Head of caudate nucleus (tissue), 42 donors: ENCODE data around the gene NETO2.
"Not testable (repeated sequence)": the region's sequence is repeated elsewhere in the genome, so short reads cannot be mapped to it uniquely, and the experiment has no call there.

Experiments used
- DNase-seq, 42 donors: peaks; one replicate each; pipeline versions ENCODE4 v3.0.0 to v3.0.0-alpha.2; 2020 to 2021; ENCODE audit warnings: mixed read lengths in 7 of 42
- intact Hi-C: fragments of 100-400 bp; cut with DNase I; formaldehyde crosslinking; loops from one replicate; pipeline ENCODE4 v1.15.0; 2022

Gene NETO2, protein sequence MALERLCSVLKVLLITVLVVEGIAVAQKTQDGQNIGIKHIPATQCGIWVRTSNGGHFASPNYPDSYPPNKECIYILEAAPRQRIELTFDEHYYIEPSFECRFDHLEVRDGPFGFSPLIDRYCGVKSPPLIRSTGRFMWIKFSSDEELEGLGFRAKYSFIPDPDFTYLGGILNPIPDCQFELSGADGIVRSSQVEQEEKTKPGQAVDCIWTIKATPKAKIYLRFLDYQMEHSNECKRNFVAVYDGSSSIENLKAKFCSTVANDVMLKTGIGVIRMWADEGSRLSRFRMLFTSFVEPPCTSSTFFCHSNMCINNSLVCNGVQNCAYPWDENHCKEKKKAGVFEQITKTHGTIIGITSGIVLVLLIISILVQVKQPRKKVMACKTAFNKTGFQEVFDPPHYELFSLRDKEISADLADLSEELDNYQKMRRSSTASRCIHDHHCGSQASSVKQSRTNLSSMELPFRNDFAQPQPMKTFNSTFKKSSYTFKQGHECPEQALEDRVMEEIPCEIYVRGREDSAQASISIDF

GRCh38 chr16:47143677-47144558 lies at the start of gene NETO2:
Gene NETO2 (minus strand): TSS chr16:47143945. CDS start chr16:47143612, 333 bp downstream.
- peak; percentile 11 to 83 (median 68) for DNase-seq
- intact Hi-C loops, result loop anchor here (5.0 to 10.0 kb wide), 2 partner anchors 911 to 1018 kb away; no protein-coding TSS in a partner anchor

DNA sequence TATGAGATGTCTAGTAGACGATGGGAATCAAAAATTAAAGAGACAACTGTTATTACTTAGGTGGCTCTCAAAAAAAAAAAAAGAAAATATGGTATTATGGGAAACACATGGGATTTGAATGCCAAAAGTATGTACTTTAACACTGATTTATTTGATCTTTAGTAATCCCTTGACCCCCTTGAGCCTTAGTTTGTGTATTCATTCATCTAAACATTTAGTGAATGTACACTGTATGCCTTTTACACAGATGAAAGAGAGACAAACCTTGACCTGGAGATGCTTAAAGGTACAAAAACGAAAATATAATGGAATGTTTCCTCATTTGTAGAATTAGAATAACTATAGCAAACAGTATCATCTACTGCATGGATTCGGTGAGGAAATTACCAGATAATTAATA lies 38.6 kb upstream of the NETO2 start:
- intact Hi-C loops, result no loop called here
- no peak for DNase-seq

- DNase-seq, intact Hi-C loops: not testable (repeated sequence)
Measured at GRCh38 chr16:47181066-47181465, 37.3 kb upstream of the NETO2 start.

GRCh38 chr16:47180073-47180472 lies 36.3 kb upstream of the NETO2 start:
- intact Hi-C loops, result no loop called here
- DNase-seq, result no peak

DNA sequence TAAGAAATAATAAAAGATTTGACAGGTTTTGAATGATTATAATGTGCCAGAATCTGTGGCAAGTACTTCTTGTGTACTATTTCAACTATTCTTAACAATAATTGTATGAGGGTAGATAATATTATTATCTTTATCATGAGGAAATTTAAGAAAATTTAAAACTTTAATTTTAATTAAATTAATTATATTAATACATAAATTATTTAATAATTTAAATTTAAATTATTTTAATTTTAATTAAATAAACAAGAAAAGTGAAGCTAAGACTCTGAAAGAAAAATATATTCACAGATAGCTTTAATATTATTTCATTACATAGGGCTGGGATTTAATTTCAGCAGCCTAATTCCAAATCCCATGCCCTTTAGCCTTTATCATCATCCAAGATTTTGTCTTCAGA lies 31.4 kb upstream of the NETO2 start:
- intact Hi-C loops, result no loop called here
- no peak for DNase-seq

DNA sequence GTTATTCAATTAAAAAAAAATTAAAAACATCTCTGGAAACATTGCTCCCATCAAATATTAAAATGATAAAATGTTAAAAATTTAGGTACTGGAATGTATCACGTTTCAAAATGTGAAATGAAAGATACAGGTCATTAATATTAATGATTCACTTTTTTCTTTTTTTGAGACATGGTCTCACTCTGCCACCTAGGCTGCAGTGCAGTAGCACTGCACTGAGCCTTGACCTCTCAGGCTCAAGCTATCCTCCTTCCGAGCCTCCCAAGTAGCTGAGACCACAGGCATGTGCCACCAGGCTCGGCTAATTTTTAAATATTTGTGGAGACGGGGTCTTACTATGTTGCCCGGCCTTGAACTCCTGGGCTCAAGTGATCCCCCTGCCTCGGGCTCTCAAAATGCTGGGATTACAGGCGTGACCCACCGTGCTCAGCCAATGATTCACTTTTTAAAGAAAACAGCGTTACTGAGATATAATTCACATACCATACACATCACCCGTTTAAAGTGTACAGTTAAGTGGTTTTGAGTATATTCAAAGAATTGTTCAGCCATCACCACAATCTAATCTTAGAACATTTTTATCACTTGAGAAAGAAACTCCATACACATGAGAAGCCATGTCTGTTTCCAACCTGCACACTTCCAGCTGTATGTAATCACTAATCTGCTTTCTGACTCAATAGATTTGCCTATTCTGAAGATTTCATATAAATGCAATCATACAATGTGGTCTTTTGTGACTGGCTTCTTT lies 19.1 kb upstream of the NETO2 start:
- no peak for DNase-seq
- intact Hi-C loops, result no loop called here

GRCh38 chr16:47161464-47161863 lies 17.7 kb upstream of the NETO2 start:
- intact Hi-C loops, result no loop called here
- DNase-seq, result no peak

DNA sequence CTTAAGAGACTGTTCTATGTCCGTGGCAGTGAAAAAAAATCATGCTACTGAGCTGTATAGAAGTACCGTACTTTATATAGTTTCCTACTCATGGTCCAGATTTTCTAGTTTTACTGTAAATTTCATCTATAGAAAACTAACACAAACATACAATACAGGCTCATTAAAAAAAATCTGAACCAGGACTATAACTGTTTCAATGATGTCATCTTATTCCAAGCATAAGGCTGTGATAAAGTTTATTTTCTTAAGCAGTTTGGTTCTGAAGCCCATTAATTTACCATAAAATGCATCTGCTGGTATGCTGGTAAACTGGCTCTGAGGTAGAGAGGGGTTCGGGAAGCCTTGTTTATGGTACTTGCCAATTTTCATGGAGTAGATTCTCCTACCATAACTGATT lies 16.7 kb upstream of the NETO2 start:
- intact Hi-C loops, result no loop called here
- no peak for DNase-seq

DNA sequence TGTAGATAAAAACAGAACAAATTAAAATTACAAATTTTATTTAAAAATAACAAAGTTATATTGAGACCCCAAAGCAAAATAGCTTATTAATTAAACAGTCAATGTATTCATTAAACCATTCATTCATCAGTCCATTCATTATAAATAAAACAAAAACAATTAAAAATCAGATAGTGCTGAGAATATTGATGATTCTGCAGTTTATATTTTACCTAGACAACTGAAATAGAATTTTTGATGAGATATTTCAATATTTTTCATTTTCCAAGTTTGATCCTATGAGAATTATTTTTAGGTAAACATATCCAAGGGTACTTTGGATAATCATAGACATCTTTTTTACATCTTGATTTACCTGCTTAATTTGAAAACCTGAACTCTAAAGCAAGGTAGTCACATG lies 15.2 kb upstream of the NETO2 start:
- DNase-seq, result no peak
- intact Hi-C loops, result no loop called here

DNA sequence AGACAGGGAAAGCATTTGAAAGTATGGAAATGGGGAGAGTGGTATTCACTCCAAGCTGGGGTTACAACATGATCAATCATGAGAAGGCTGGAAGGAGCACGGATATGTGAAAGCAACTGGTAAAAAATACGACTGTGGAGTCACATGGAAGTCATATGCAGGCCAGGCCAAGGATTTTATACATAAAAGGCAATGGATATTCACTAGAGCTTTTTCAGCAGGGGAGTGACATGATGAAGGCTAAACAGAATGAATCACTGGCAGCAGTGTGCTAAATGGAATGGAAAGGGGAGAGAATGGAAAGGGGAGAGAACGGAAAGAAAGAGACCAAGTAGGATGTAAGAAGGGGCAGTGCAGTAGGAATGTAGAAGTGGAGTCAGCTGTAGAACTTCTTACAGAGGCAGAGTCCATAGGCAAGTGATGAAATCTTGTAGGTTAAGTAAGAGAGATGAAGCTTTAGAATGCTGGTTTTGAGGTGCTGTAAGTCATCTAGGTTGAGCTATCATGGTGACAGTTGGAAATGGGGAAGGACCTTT lies 13.0 kb upstream of the NETO2 start:
- DNase-seq, result no peak
- intact Hi-C loops, result no loop called here

DNA sequence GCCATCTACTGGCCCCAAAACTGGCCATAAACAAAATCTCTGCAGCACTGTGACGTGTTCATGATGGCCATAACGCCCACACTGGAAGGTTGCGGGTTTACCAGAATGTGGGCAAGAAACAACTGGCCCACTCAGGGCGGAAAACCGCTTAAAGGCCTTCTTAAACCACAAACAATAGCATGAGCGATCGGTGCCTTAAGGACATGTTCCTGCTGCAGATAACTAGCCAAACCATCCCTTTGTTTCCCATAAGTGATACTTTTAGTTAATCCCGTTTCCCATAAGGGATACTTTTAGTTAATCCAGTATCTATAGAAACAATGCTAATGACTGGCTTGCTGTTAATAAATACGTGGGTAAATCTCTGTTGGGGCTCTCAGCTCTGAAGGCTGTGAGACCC lies 8.8 kb upstream of the NETO2 start:
- DNase-seq, intact Hi-C loops: not testable (repeated sequence)

DNA sequence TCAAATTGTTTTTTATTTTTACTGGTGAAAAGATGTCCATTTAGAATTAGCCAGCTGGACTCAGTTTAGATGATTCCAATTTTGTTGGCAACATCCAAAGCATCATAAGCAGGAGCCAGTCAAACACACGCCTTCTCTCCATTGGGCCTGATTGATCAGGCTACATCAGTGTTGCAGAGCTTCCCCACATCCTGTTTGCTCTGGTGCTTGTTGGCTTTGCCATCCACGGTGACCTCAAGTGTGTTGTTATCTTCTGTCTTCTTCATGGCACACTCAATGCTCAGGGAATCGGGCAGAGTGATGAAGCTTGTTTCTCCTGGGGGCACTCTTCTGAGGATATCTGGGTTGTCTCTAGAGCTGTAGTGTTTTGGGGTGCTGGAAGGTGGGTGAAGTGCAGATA lies 6.3 kb upstream of the NETO2 start:
- intact Hi-C loops, result no loop called here
- DNase-seq, result no peak

- no peak for DNase-seq
- intact Hi-C loops, result loop anchor here (5.0 to 10.0 kb wide), 2 partner anchors 910 to 1018 kb away; no protein-coding TSS in a partner anchor
Measured at GRCh38 chr16:47144559-47144877, 773 bp upstream of the NETO2 start.

- DNase-seq, result peak in 39 of 42 donors; percentile 33 to 74 (median 53)
- intact Hi-C loops, result loop anchor here (5.0 to 10.0 kb wide), 2 partner anchors 912 to 1019 kb away; no protein-coding TSS in a partner anchor
Measured at GRCh38 chr16:47142821-47143676, 696 bp downstream of the NETO2 start.

DNA sequence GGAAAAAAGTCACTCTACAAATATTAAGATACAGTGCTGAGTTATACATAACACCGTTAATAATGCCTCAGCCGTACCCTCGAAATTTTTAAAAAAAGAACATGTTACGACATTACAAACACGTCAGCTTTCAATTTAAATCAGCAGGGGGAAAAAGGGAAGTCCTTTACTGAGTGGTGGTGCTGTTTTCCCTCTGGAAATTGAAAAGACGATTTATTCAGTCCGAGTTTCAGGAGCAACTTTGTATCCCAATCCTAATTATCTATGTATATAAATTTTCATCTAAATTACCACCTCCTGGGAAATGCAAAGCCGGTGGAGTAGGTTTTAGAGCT lies 1.3 kb downstream of the NETO2 start:
- no peak for DNase-seq

GRCh38 chr16:47141773-47142485 lies 1.8 kb downstream of the NETO2 start:
- DNase-seq, result peak; percentile 75 to 97 (median 90)
- intact Hi-C loops, result loop anchor here (5.0 to 10.0 kb wide), 2 partner anchors 913 to 1020 kb away; no protein-coding TSS in a partner anchor

More for the DNA sequence above, 1.3 kb downstream of the NETO2 start:
- intact Hi-C loops, result loop anchor here (5.0 to 10.0 kb wide), 2 partner anchors 912 to 1020 kb away; no protein-coding TSS in a partner anchor

DNA sequence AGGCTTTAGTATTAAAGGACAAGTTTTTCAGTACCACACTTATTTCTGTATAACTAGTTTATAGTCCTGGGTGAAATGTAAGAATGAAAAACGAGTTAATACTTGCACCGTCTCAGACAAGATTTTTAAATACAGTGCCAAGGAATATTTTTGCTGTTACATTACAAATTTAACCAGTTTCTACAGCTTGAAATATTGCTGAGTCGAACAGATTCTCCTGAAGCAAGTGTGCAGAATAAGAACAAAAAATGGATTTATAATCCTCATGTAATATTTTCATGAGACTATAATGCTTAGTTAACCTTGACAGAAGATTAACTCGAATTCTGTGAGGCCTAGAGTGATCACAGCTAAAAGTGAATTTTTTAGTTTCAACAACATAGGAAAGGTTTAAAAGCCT lies 3.1 kb downstream of the NETO2 start:
- intact Hi-C loops, result loop anchor here (5.0 to 10.0 kb wide), 2 partner anchors 914 to 1022 kb away; no protein-coding TSS in a partner anchor
- DNase-seq, result no peak
